SU-DHL-6 (cell line): ENCODE results near the gene INPP1.

Experiments
- H2AFZ ChIP-seq: fragments of 200-600 bp; sonication (generic); 2 replicates; pipeline ENCODE4 v1.6.1; 2014; ENCODE audit warnings: low read depth, mild to moderate bottlenecking, moderate library complexity, mixed read lengths, antibody characterized with exemption, low read length; ENCODE audit not compliant: severe bottlenecking
- H3F3A ChIP-seq: fragments of 200-600 bp; shearing (Covaris generic); 2 replicates; pipeline ENCODE4 v1.6.0; 2016; ENCODE audit warnings: antibody characterized with exemption, mild to moderate bottlenecking; ENCODE audit not compliant: insufficient read depth
- H3K27ac ChIP-seq: fragments of 200-600 bp; sonication (generic); 2 replicates; pipeline ENCODE4 v1.5.1; 2016; ENCODE audit warnings: low read depth, mild to moderate bottlenecking, low read length, moderate library complexity, mixed read lengths
- H3K27me3 ChIP-seq: fragments of 200-600 bp; sonication (generic), shearing (Covaris generic); 2 replicates; pipeline ENCODE4 v1.6.0; 2014; ENCODE audit warnings: mild to moderate bottlenecking, low read length
- H3K36me3 ChIP-seq: fragments of 200-600 bp; sonication (generic); 2 replicates; pipeline ENCODE4 v1.6.1; 2014; ENCODE audit warnings: mild to moderate bottlenecking, low read length, mixed read lengths
- H3K4me2 ChIP-seq: fragments of 300-600, 200-600 bp; shearing (Covaris generic), sonication (generic); 2 replicates; pipeline ENCODE4 v1.6.0; 2014; ENCODE audit warnings: low read length, low read depth, mild to moderate bottlenecking; ENCODE audit not compliant: poor library complexity, severe bottlenecking
- H3K4me3 ChIP-seq: fragments of 200-600 bp; sonication (generic); 2 replicates; pipeline ENCODE4 v1.5.1; 2014; ENCODE audit warnings: antibody characterized with exemption, low read length, mild to moderate bottlenecking, mixed read lengths; ENCODE audit not compliant: insufficient read depth, poor library complexity, severe bottlenecking
- H3K79me2 ChIP-seq: fragments of 200-600 bp; sonication (generic); 2 replicates; pipeline ENCODE4 v1.6.1; 2014; ENCODE audit warnings: mild to moderate bottlenecking, low read length, moderate library complexity; ENCODE audit not compliant: insufficient read depth
- H3K9ac ChIP-seq: fragments of 200-600 bp; sonication (generic); 2 replicates; pipeline ENCODE4 v1.7.0; 2014; ENCODE audit warnings: mild to moderate bottlenecking, low read length
- H3K9me2 ChIP-seq: fragments of 200-600 bp; sonication (generic); replicated peaks from 2 replicates; pipeline ENCODE4 v1.6.1; 2014; ENCODE audit warnings: low read length; ENCODE audit not compliant: insufficient read depth
- H3K9me3 ChIP-seq: fragments of 200-600 bp; sonication (generic); 2 replicates; pipeline ENCODE4 v1.6.1; 2014; ENCODE audit warnings: low read length, mixed read lengths; ENCODE audit not compliant: insufficient read depth
- H4K20me1 ChIP-seq: fragments of 200-600 bp; sonication (generic); 2 replicates; pipeline ENCODE4 v1.6.1; 2014; ENCODE audit warnings: low read depth, mild to moderate bottlenecking, antibody characterized with exemption, low read length, moderate library complexity, mixed read lengths
- CTCF ChIP-seq: fragments of 200-600 bp; sonication (generic); IDR thresholded peaks from one replicate; pipeline ENCODE4 v1.5.1; 2017; ENCODE audit warnings: antibody characterized with exemption, mild to moderate bottlenecking, low read length, moderate library complexity; ENCODE audit not compliant: insufficient read depth, poor library complexity, severe bottlenecking
- EZH2phosphoT487 ChIP-seq: fragments of 200-600 bp; sonication (generic), shearing (Covaris generic); conservative IDR thresholded peaks from 2 replicates; pipeline ENCODE4 v1.6.1; 2018; ENCODE audit warnings: mild to moderate bottlenecking, antibody characterized with exemption, low read length, moderate library complexity, mixed read lengths

The INPP1 gene

GRCh38 chr2:190340369-190340768 is 3.0 kb upstream of the INPP1 start:
- H3K4me2 ChIP-seq = no peak overlapping the region
- no peak overlapping the region for H3K4me3 ChIP-seq
- TF ChIP-seq EZH2phosphoT487 = no peak
- TF ChIP-seq CTCF = no peak
- no peak overlapping the region for H2AFZ ChIP-seq
- H3K27me3 ChIP-seq = no peaks in the 10 kb centered on the region
- no peaks in the 10 kb centered on the region for H3K9me3 ChIP-seq
- no peaks in the 10 kb centered on the region for H3K9me2 ChIP-seq
- no peaks in the 10 kb centered on the region for H3F3A ChIP-seq
- no peaks in the 10 kb centered on the region for H4K20me1 ChIP-seq
- H3K79me2 ChIP-seq = no peaks in the 10 kb centered on the region
- no peak overlapping the region for H3K27ac ChIP-seq
- no peaks in the 10 kb centered on the region for H3K36me3 ChIP-seq
- no peak overlapping the region for H3K9ac ChIP-seq

- H4K20me1 ChIP-seq = no peaks in the 10 kb centered on the region
- no peak overlapping the region for H3K4me3 ChIP-seq
- H3K4me2 ChIP-seq = no peak overlapping the region
- no peaks in the 10 kb centered on the region for H3K9me2 ChIP-seq
- H3K9ac ChIP-seq = no peak overlapping the region
- no peak overlapping the region for H2AFZ ChIP-seq
- no peak overlapping the region for H3K27ac ChIP-seq
- no peaks in the 10 kb centered on the region for H3F3A ChIP-seq
- TF ChIP-seq EZH2phosphoT487 (no peak), CTCF (no peak)
- no peaks in the 10 kb centered on the region for H3K27me3 ChIP-seq
- no peaks in the 10 kb centered on the region for H3K9me3 ChIP-seq
- H3K36me3 ChIP-seq = no peaks in the 10 kb centered on the region
- no peaks in the 10 kb centered on the region for H3K79me2 ChIP-seq
Observed at GRCh38 chr2:190342611-190343010, 778 bp upstream of the INPP1 start.

- Histone ChIP-seq H2AFZ (no peak overlapping the region), H3K36me3 (no peaks in the 10 kb centered on the region), H3K79me2 (no peaks in the 10 kb centered on the region), H3K4me2 (peak overlapping the region; percentile 59), H3K4me3 (no peak overlapping the region), H3K9me3 (no peaks in the 10 kb centered on the region), H4K20me1 (no peaks in the 10 kb centered on the region), H3K9ac (no peak overlapping the region), H3F3A (no peaks in the 10 kb centered on the region), H3K9me2 (no peaks in the 10 kb centered on the region), H3K27me3 (no peaks in the 10 kb centered on the region), H3K27ac (no peak overlapping the region)
- TF ChIP-seq EZH2phosphoT487 (no peak), CTCF (no peak)
Observed at GRCh38 chr2:190343089-190343535, 277 bp upstream of the INPP1 start.

GRCh38 chr2:190344276-190344827 is 963 bp downstream of the INPP1 start:
- Histone ChIP-seq H2AFZ (peak overlapping the region; percentile 79), H4K20me1 (no peaks in the 10 kb centered on the region), H3K79me2 (no peaks in the 10 kb centered on the region), H3K27ac (no peak overlapping the region), H3K9me2 (no peaks in the 10 kb centered on the region), H3K9me3 (no peaks in the 10 kb centered on the region), H3K4me3 (peak overlapping the region; percentile 39), H3K27me3 (no peaks in the 10 kb centered on the region), H3K36me3 (no peaks in the 10 kb centered on the region), H3K4me2 (peak overlapping the region; percentile 59), H3F3A (no peaks in the 10 kb centered on the region), H3K9ac (peak overlapping the region; percentile 27; the same call in 1 of the 2 replicates)
- peak; percentile 1 for TF ChIP-seq CTCF
- TF ChIP-seq EZH2phosphoT487 = no peak
